A673 (cell line): Measurements from ENCODE around the gene IL17RC.

Source experiments
- EZH2 ChIP-seq: fragments of 200-600 bp; sonication (generic); IDR thresholded peaks from 2 replicates; pipeline ENCODE4 v1.6.1; 2017; ENCODE audit warnings: borderline replicate concordance, low read depth, mild to moderate bottlenecking, mixed read lengths, antibody characterized with exemption, low read length; ENCODE audit not compliant: poor library complexity, severe bottlenecking
- TF ChIP-seq, protein P1 (sequence below): fragments of 300-800, 200-600 bp; sonication (generic); conservative IDR thresholded peaks from 2 replicates; pipeline ENCODE4 v1.5.1; 2017; ENCODE audit warnings: low read depth, mild to moderate bottlenecking, antibody characterized with exemption, low read length, moderate library complexity, mixed read lengths

DNA sequence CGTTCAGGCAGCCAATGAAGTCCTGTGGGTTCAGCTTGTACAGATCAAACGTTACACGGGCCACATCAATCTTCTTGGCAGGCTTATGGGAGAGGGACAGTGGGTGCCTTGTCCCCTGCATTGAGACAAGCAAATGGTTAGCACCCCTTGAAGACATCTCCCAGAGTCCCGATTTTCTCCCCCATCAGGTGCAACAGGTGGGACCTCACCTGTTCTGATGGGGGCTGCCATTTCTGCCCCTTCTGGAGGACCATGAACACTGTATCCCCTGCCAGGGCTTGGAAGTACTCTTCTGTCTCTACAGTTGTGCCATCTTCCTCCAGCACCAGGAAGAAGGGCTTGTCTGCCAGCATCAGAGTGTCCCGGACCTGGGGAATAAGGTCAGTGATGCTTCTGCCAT, 46.9 kb upstream of the IL17RC start:
- TF ChIP-seq EZH2: no peak
- TF ChIP-seq, protein P1, sequence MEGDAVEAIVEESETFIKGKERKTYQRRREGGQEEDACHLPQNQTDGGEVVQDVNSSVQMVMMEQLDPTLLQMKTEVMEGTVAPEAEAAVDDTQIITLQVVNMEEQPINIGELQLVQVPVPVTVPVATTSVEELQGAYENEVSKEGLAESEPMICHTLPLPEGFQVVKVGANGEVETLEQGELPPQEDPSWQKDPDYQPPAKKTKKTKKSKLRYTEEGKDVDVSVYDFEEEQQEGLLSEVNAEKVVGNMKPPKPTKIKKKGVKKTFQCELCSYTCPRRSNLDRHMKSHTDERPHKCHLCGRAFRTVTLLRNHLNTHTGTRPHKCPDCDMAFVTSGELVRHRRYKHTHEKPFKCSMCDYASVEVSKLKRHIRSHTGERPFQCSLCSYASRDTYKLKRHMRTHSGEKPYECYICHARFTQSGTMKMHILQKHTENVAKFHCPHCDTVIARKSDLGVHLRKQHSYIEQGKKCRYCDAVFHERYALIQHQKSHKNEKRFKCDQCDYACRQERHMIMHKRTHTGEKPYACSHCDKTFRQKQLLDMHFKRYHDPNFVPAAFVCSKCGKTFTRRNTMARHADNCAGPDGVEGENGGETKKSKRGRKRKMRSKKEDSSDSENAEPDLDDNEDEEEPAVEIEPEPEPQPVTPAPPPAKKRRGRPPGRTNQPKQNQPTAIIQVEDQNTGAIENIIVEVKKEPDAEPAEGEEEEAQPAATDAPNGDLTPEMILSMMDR: no peak
